Measurements from ENCODE around the gene KRTAP10-1. TPM values are rescaled to one million over a fixed set of nuclear protein-coding genes. Genes with fewer than 3 reads are reported as not detected.

KRTAP10-1 gene
- polyA plus RNA-seq, 2 of the 4 experiments (the other 2 are of a cell fraction), result not detected

GRCh38 chr21:44549525-44550211 is 9.7 kb upstream of the KRTAP10-1 start:
- Histone ChIP-seq H3K27ac (no peak overlapping the region), H3K4me2 (no peak overlapping the region), H3K9me3 (peaks cover 7% of the 10 kb centered on the region; the same call in 2 of the 3 replicates), H3K4me1 (no peaks in the 10 kb centered on the region), H3K4me3 (no peak overlapping the region)
- DNase-seq (ENCODE audit: low read depth in 1 of 2, low spot score in 1 of 2) (no peak), FAIRE-seq (no peak), ATAC-seq (no peak; a peak in 1 of 6 replicates)
- TF ChIP-seq SMC3 (IDR thresholded peaks at IDR 0.05) (no peak), EHMT2 (IDR thresholded peaks at IDR 0.05; ENCODE audit: low read depth) (no peak), NR3C1 (IDR thresholded peaks at IDR 0.05) (no peak), ZFP36 (IDR thresholded peaks at IDR 0.05; ENCODE audit: borderline replicate concordance, partially characterized antibody) (no peak), ZSCAN20 (CRISPR knock-in tag; IDR thresholded peaks at IDR 0.05) (no peak), ZNF302 (CRISPR knock-in tag; IDR thresholded peaks at IDR 0.05) (no peak), KDM5A (IDR thresholded peaks at IDR 0.05) (no peak), SREBF2 (IDR thresholded peaks at IDR 0.05) (no peak), TP53 (CRISPR knock-in tag; IDR thresholded peaks at IDR 0.05) (no peak), CBX2 (IDR thresholded peaks at IDR 0.05; ENCODE audit: borderline replicate concordance, low read depth) (no peak), JUN (IDR thresholded peaks at IDR 0.05) (no peak), HOXB5 (CRISPR knock-in tag; IDR thresholded peaks at IDR 0.05) (no peak), HOXA7 (CRISPR knock-in tag; IDR thresholded peaks at IDR 0.05) (no peak), NPAS2 (CRISPR knock-in tag; IDR thresholded peaks at IDR 0.05; ENCODE audit: borderline replicate concordance) (no peak), FOSL2 (IDR thresholded peaks at IDR 0.05) (no peak), FOSL2 (CRISPR knock-in tag; IDR thresholded peaks at IDR 0.05) (no peak), JUNB (IDR thresholded peaks at IDR 0.05) (no peak), MAFK (IDR thresholded peaks at IDR 0.05; ENCODE audit: partially characterized antibody) (no peak)
- POLR2A ChIA-PET, result no interaction called here
- CTCF ChIA-PET, result interaction anchor here (1.5 kb wide), 1 partner anchor 25 kb away, joined by 4 read pairs; no protein-coding TSS in a partner anchor
- 84% methylated on average over 12 of the region's 25 CpGs for WGBS (ENCODE audit: missing lambda C conversion rate)

- TF ChIP-seq ZSCAN20 (CRISPR knock-in tag; IDR thresholded peaks at IDR 0.05) (no peak), EHF (CRISPR knock-in tag; IDR thresholded peaks at IDR 0.05) (no peak), CBX2 (IDR thresholded peaks at IDR 0.05; ENCODE audit: borderline replicate concordance, low read depth) (no peak), HMGXB4 (CRISPR knock-in tag; IDR thresholded peaks at IDR 0.05; ENCODE audit: borderline replicate concordance) (no peak), KDM1A (IDR thresholded peaks at IDR 0.05; ENCODE audit: low read depth) (no peak), GATA3 (IDR thresholded peaks at IDR 0.05; ENCODE audit: borderline replicate concordance) (no peak), RNF2 (IDR thresholded peaks at IDR 0.05; ENCODE audit: borderline replicate concordance, low read depth) (no peak), NR3C1 (IDR thresholded peaks at IDR 0.05) (no peak), CEBPB (IDR thresholded peaks at IDR 0.05) (no peak), JUN (IDR thresholded peaks at IDR 0.05) (no peak), USF2 (IDR thresholded peaks at IDR 0.05) (no peak), CHD4 (IDR thresholded peaks at IDR 0.05; ENCODE audit: borderline replicate concordance) (no peak), MAFK (IDR thresholded peaks at IDR 0.05; ENCODE audit: partially characterized antibody) (no peak), NPAS2 (CRISPR knock-in tag; IDR thresholded peaks at IDR 0.05; ENCODE audit: borderline replicate concordance) (no peak)
- Histone ChIP-seq H3K27ac (no peak overlapping the region), H3K4me3 (no peak overlapping the region), H3K4me1 (no peaks in the 10 kb centered on the region), H3K9me3 (peaks cover 7% of the 10 kb centered on the region; the same call in 2 of the 3 replicates), H3K4me2 (no peak overlapping the region)
- FAIRE-seq, result no peak
- ChIA-PET CTCF (no interaction called here), POLR2A (no interaction called here)
- ATAC-seq, result no peak
- DNase-seq (ENCODE audit: low read depth in 1 of 2, low spot score in 1 of 2), result no peak
- WGBS (ENCODE audit: missing lambda C conversion rate), result 60% methylated on average over 14 of the region's 14 CpGs
Measured at GRCh38 chr21:44548922-44549321, 8.9 kb upstream of the KRTAP10-1 start.

Data from A549 (cell line).